ENCODE data around the gene TOLLIP.

Gene TOLLIP

DNA sequence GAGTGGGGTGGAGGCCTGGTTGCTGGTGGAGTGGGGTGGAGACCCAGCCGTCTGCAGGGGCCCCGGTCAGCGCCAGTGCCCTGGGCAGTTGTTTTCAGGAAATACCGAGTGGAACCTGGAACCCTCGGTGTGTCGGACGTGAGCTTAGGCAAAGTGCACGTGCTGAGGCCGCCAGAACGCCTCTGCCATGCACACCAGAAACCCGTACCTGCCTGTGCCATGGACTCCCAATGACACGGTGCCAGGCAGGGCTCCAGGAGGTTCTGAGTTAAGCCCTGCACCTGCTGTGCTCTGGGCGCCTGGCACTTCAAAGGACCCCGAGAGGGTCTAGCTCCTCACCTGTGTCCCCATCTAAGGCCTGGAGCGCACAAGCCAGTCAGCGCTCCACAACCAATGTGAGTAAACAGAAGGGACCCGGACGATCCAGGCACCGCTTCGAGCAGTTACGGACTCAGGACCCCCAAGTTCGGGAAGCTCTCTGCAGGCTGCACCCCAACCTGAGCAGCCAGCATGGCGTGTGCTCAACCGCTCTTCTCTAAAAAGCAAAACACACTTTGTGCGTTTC is 12.3 kb downstream of the TOLLIP start:
- Histone ChIP-seq H2AFZ (ENCODE audit: low read length) (no peak overlapping the region), H3K36me3 (ENCODE audit: insufficient read depth, low read length) (peaks cover 19% of the 10 kb centered on the region), H3K4me1 (ENCODE audit: insufficient read depth, low read length, severe bottlenecking) (no peaks in the 10 kb centered on the region), H3K9me3 (ENCODE audit: low read length) (no peaks in the 10 kb centered on the region), H3K9ac (ENCODE audit: low read length) (no peak overlapping the region), H3K27ac (ENCODE audit: low read depth, low read length, poor library complexity, severe bottlenecking) (no peak overlapping the region), H3K79me2 (ENCODE audit: insufficient read depth, low read length) (peaks cover 7% of the 10 kb centered on the region), H3K4me3 (ENCODE audit: low read depth, low read length, poor library complexity, severe bottlenecking) (no peak overlapping the region), H3F3A (ENCODE audit: insufficient read depth, low read length) (no peaks in the 10 kb centered on the region), H4K20me1 (ENCODE audit: insufficient read depth, low read length) (no peaks in the 10 kb centered on the region), H3K4me2 (ENCODE audit: low read length) (no peak overlapping the region), H3K9me2 (ENCODE audit: low read depth, low read length) (no peaks in the 10 kb centered on the region), H3K27me3 (ENCODE audit: insufficient read depth, low read length) (no peaks in the 10 kb centered on the region)
- no peak for TF ChIP-seq EZH2 (IDR thresholded peaks at IDR 0.05; ENCODE audit: borderline replicate concordance, low read length)
- TF ChIP-seq, protein P1, sequence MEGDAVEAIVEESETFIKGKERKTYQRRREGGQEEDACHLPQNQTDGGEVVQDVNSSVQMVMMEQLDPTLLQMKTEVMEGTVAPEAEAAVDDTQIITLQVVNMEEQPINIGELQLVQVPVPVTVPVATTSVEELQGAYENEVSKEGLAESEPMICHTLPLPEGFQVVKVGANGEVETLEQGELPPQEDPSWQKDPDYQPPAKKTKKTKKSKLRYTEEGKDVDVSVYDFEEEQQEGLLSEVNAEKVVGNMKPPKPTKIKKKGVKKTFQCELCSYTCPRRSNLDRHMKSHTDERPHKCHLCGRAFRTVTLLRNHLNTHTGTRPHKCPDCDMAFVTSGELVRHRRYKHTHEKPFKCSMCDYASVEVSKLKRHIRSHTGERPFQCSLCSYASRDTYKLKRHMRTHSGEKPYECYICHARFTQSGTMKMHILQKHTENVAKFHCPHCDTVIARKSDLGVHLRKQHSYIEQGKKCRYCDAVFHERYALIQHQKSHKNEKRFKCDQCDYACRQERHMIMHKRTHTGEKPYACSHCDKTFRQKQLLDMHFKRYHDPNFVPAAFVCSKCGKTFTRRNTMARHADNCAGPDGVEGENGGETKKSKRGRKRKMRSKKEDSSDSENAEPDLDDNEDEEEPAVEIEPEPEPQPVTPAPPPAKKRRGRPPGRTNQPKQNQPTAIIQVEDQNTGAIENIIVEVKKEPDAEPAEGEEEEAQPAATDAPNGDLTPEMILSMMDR (IDR thresholded peaks at IDR 0.05; ENCODE audit: low read length) = no peak

DNA sequence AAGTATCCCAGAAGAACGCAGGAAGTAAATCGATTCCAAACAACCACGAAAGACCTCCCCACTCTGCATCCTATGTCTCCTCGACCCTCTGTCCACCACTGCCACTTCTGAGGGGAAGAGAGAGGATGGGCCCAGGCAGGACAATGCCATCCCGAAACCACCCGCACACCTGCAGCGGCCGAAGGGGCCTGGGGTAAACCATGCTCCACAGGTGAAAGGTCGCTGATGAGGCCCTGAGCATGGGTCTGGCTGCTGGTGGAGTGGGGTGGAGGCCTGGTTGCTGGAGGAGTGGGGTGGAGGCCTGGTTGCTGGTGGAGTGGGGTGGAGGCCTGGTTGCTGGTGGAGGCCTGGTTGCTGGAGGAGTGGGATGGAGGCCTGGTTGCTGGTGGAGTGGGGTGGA is 13.1 kb downstream of the TOLLIP start:
- Histone ChIP-seq H3K9me3 (ENCODE audit: low read length) (no peaks in the 10 kb centered on the region), H3K79me2 (ENCODE audit: insufficient read depth, low read length) (peaks cover 7% of the 10 kb centered on the region), H3K4me3 (ENCODE audit: low read depth, low read length, poor library complexity, severe bottlenecking) (no peak overlapping the region), H3K27ac (ENCODE audit: low read depth, low read length, poor library complexity, severe bottlenecking) (no peak overlapping the region), H2AFZ (ENCODE audit: low read length) (no peak overlapping the region), H3K9ac (ENCODE audit: low read length) (no peak overlapping the region), H3K27me3 (ENCODE audit: insufficient read depth, low read length) (no peaks in the 10 kb centered on the region), H3K36me3 (ENCODE audit: insufficient read depth, low read length) (peaks cover 19% of the 10 kb centered on the region), H3K4me1 (ENCODE audit: insufficient read depth, low read length, severe bottlenecking) (no peaks in the 10 kb centered on the region), H3K9me2 (ENCODE audit: low read depth, low read length) (no peaks in the 10 kb centered on the region), H3K4me2 (ENCODE audit: low read length) (no peak overlapping the region), H3F3A (ENCODE audit: insufficient read depth, low read length) (no peaks in the 10 kb centered on the region), H4K20me1 (ENCODE audit: insufficient read depth, low read length) (no peaks in the 10 kb centered on the region)
- TF ChIP-seq EZH2 (IDR thresholded peaks at IDR 0.05; ENCODE audit: borderline replicate concordance, low read length) = no peak
- TF ChIP-seq, protein P1 (IDR thresholded peaks at IDR 0.05; ENCODE audit: low read length) = no peak

DNA sequence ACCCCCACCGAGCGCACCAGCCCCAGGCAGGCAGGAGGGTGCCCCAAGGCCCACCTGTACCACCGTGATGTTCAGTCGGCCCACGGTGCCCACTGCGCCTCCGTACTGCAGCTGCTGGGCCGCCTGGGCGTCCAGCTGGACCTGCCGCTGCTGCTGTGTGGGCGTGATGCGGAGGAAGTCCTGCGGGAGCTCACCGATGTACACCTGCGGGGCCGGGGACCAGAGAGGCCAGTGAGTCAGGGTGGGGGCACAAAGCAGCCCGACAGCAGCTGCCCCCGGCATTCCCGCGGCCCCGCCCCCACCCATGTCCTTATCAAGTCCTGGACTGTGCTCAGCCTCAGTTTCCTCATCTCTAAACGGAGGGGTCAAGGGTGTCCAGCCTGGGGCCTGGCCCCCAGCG is 13.8 kb downstream of the TOLLIP start:
- Histone ChIP-seq H3K4me1 (ENCODE audit: insufficient read depth, low read length, severe bottlenecking) (no peaks in the 10 kb centered on the region), H3K9me3 (ENCODE audit: low read length) (no peaks in the 10 kb centered on the region), H3K79me2 (ENCODE audit: insufficient read depth, low read length) (peaks cover 7% of the 10 kb centered on the region), H3K36me3 (ENCODE audit: insufficient read depth, low read length) (peaks cover 22% of the 10 kb centered on the region), H3K4me3 (ENCODE audit: low read depth, low read length, poor library complexity, severe bottlenecking) (no peak overlapping the region), H3F3A (ENCODE audit: insufficient read depth, low read length) (no peaks in the 10 kb centered on the region), H3K9ac (ENCODE audit: low read length) (no peak overlapping the region), H3K27ac (ENCODE audit: low read depth, low read length, poor library complexity, severe bottlenecking) (no peak overlapping the region), H2AFZ (ENCODE audit: low read length) (no peak overlapping the region), H3K9me2 (ENCODE audit: low read depth, low read length) (no peaks in the 10 kb centered on the region), H3K27me3 (ENCODE audit: insufficient read depth, low read length) (no peaks in the 10 kb centered on the region), H4K20me1 (ENCODE audit: insufficient read depth, low read length) (no peaks in the 10 kb centered on the region), H3K4me2 (ENCODE audit: low read length) (no peak overlapping the region)
- no peak for TF ChIP-seq EZH2 (IDR thresholded peaks at IDR 0.05; ENCODE audit: borderline replicate concordance, low read length)
- TF ChIP-seq, protein P1 (IDR thresholded peaks at IDR 0.05; ENCODE audit: low read length) = no peak

Measured in OCI-LY1 (cell line).